Measurements from ENCODE around the gene GPR35. TPM values are rescaled to one million over a fixed set of nuclear protein-coding genes. Genes with fewer than 3 reads are reported as not detected.

GPR35 gene
- total RNA-seq, 4 donors from 2014 or later = 91.1 to 244 (median 136) TPM

GRCh38 chr2:240643811-240644150, 18.5 kb downstream of the GPR35 start:
- in situ Hi-C loops (cut with MboI; ENCODE audit: low pct_ligation_motif_present in 1 of 4, low pct_unique_long_range_greater_than_20kb in 1 of 4, low sequenced_read_pairs in 3 of 4) = no loop called here
- no peak overlapping the region for H3K27ac ChIP-seq
- H3K4me1 ChIP-seq = no peaks in the 10 kb centered on the region
- no peaks in the 10 kb centered on the region for H3K36me3 ChIP-seq
- peaks cover 52% of the 10 kb centered on the region for H3K27me3 ChIP-seq
- 89% methylated on average over 15 of the region's 15 CpGs; no CpG with 5 or more reads in 1 of the 2 donors for WGBS, 2 donors (ENCODE audit: low coverage in 1 of 2)
- intact Hi-C loops (cut with DNase I; ENCODE audit: low total_unique reads) = no loop called here
- no peaks in the 10 kb centered on the region for H3K9me3 ChIP-seq
- TF ChIP-seq CTCF (IDR thresholded peaks at IDR 0.05) = no peak
- no peak for TF ChIP-seq POLR2AphosphoS5 (IDR thresholded peaks at IDR 0.05)
- no peak for TF ChIP-seq POLR2A (IDR thresholded peaks at IDR 0.05)
- no peak for TF ChIP-seq EP300 (IDR thresholded peaks at IDR 0.05; ENCODE audit: low read depth)
- DNase-seq = no peak
- no peak overlapping the region for H3K4me3 ChIP-seq

GRCh38 chr2:240644171-240644651, 18.9 kb downstream of the GPR35 start:
- in situ Hi-C loops (cut with MboI; ENCODE audit: low pct_ligation_motif_present in 1 of 4, low pct_unique_long_range_greater_than_20kb in 1 of 4, low sequenced_read_pairs in 3 of 4) (no loop called here), intact Hi-C loops (cut with DNase I; ENCODE audit: low total_unique reads) (no loop called here)
- Histone ChIP-seq H3K36me3 (no peaks in the 10 kb centered on the region), H3K27ac (no peak overlapping the region), H3K27me3 (peaks cover 54% of the 10 kb centered on the region), H3K9me3 (no peaks in the 10 kb centered on the region), H3K4me1 (no peaks in the 10 kb centered on the region), H3K4me3 (no peak overlapping the region)
- DNase-seq = no peak
- WGBS, 2 donors (ENCODE audit: low coverage in 1 of 2) = 74% methylated on average over 14 of the region's 14 CpGs; no CpG with 5 or more reads in 1 of the 2 donors
- no peak for TF ChIP-seq POLR2A (IDR thresholded peaks at IDR 0.05)
- TF ChIP-seq POLR2AphosphoS5 (IDR thresholded peaks at IDR 0.05) = no peak

DNA sequence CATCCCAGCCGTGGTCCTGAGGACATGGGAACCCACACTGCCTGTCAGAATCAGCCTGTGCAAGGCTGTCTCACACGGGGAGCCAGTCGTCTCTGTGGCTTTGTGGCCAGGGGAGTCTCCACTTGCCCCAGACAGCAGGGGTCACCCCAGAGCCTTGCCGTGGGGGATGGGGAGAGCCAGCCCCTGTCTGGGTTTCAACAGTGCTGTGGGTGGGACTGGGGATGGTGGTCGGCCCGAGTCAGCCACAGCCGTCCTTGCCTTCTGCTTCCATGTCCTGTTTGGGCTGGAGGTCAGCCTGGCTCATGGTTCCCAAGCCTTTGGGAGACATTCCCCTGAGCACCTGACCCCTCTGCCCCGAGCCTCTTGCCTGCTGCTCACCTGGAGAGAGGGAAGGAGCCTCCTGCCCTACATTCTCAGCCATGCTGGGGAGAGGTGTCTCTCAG, 19.6 kb downstream of the GPR35 start:
- WGBS, 2 donors (ENCODE audit: low coverage in 1 of 2) = 49% methylated on average over 8 of the region's 8 CpGs; no CpG with 5 or more reads in 1 of the 2 donors
- H3K36me3 ChIP-seq = no peaks in the 10 kb centered on the region
- intact Hi-C loops (cut with DNase I; ENCODE audit: low total_unique reads) = no loop called here
- no peaks in the 10 kb centered on the region for H3K4me1 ChIP-seq
- no peak for DNase-seq
- in situ Hi-C loops (cut with MboI; ENCODE audit: low pct_ligation_motif_present in 1 of 4, low pct_unique_long_range_greater_than_20kb in 1 of 4, low sequenced_read_pairs in 3 of 4) = no loop called here
- no peak for TF ChIP-seq EP300 (IDR thresholded peaks at IDR 0.05; ENCODE audit: low read depth)
- no peak overlapping the region for H3K27ac ChIP-seq
- H3K4me3 ChIP-seq = no peak overlapping the region
- H3K27me3 ChIP-seq = peaks cover 59% of the 10 kb centered on the region
- H3K9me3 ChIP-seq = no peaks in the 10 kb centered on the region

- intact Hi-C loops (cut with DNase I; ENCODE audit: low total_unique reads) (no loop called here), in situ Hi-C loops (cut with MboI; ENCODE audit: low pct_ligation_motif_present in 1 of 4, low pct_unique_long_range_greater_than_20kb in 1 of 4, low sequenced_read_pairs in 3 of 4) (no loop called here)
- Histone ChIP-seq H3K27me3 (peaks cover 59% of the 10 kb centered on the region), H3K4me1 (no peaks in the 10 kb centered on the region), H3K4me3 (no peak overlapping the region), H3K36me3 (no peaks in the 10 kb centered on the region), H3K27ac (no peak overlapping the region), H3K9me3 (no peaks in the 10 kb centered on the region)
- no peak for TF ChIP-seq POLR2A (IDR thresholded peaks at IDR 0.05)
- no peak for TF ChIP-seq CTCF (IDR thresholded peaks at IDR 0.05)
- TF ChIP-seq EP300 (IDR thresholded peaks at IDR 0.05; ENCODE audit: low read depth) = no peak
- TF ChIP-seq POLR2AphosphoS5 (IDR thresholded peaks at IDR 0.05) = no peak
- WGBS, 2 donors (ENCODE audit: low coverage in 1 of 2) = 85% methylated on average over 3 of the region's 10 CpGs; no CpG with 5 or more reads in 1 of the 2 donors
- DNase-seq = no peak
These were observed 20.1 kb downstream of the GPR35 start for GRCh38 chr2:240645346-240645745.

DNA sequence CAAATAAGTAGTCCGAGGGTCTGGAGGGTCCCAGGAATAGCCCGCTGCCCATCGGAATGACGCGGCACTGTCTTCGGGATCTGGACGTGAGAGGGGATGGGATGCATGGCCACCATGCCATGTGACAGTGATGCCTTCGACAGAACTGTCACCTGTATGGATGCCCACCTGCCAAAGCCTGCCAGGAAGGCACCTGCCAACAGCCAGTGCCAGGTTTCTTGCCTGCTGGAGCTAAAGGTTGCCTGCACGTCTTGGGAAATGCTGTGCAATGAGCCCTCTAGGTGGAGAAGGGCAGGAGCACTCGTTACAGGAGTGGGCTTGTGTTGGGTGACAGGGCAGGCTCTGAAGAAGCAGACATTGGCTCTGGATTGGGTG, 20.5 kb downstream of the GPR35 start:
- 74% methylated on average over 10 of the region's 10 CpGs; no CpG with 5 or more reads in 1 of the 2 donors for WGBS, 2 donors (ENCODE audit: low coverage in 1 of 2)
- no peak overlapping the region for H3K27ac ChIP-seq
- no peaks in the 10 kb centered on the region for H3K9me3 ChIP-seq
- in situ Hi-C loops (cut with MboI; ENCODE audit: low pct_ligation_motif_present in 1 of 4, low pct_unique_long_range_greater_than_20kb in 1 of 4, low sequenced_read_pairs in 3 of 4) (no loop called here), intact Hi-C loops (cut with DNase I; ENCODE audit: low total_unique reads) (no loop called here)
- H3K36me3 ChIP-seq = no peaks in the 10 kb centered on the region
- TF ChIP-seq POLR2A (IDR thresholded peaks at IDR 0.05) = no peak
- no peak for TF ChIP-seq EP300 (IDR thresholded peaks at IDR 0.05; ENCODE audit: low read depth)
- TF ChIP-seq CTCF (IDR thresholded peaks at IDR 0.05) = no peak
- TF ChIP-seq POLR2AphosphoS5 (IDR thresholded peaks at IDR 0.05) = no peak
- no peak for DNase-seq
- no peaks in the 10 kb centered on the region for H3K4me1 ChIP-seq
- H3K27me3 ChIP-seq = peaks cover 63% of the 10 kb centered on the region
- H3K4me3 ChIP-seq = no peak overlapping the region
